ENCODE measurements around the gene BCO1. TPM values are rescaled to one million over a fixed set of nuclear protein-coding genes. Genes with fewer than 3 reads are reported as not detected.

BCO1 gene
- total and polyA plus RNA-seq, 4 donors: 0.11 to 0.50 (median 0.29) TPM

- Histone ChIP-seq H3K9ac (ENCODE audit: low read depth in 1 of 2, low read length in 2 of 2) (no peak overlapping the region), H3K4me3 (ENCODE audit: low read depth in 1 of 3, low read length in 3 of 3) (no peak overlapping the region), H3K27ac (ENCODE audit: low read depth in 1 of 2, low read length in 2 of 2) (no peak overlapping the region), H3K9me3 (ENCODE audit: control insufficient read depth in 4 of 4, low read length in 3 of 4) (no peaks in the 10 kb centered on the region), H3K36me3 (ENCODE audit: control insufficient read depth in 4 of 4, insufficient read depth in 3 of 4, low read depth in 1 of 4, low read length in 3 of 4) (no peaks in the 10 kb centered on the region), H3K4me1 (ENCODE audit: control insufficient read depth in 4 of 4, insufficient read depth in 4 of 4, low read length in 3 of 4) (peaks cover 0 to 4% (median 0%) of the 10 kb centered on the region in 4 donors), H3K27me3 (ENCODE audit: control insufficient read depth in 4 of 4, insufficient read depth in 4 of 4, low read length in 3 of 4) (no peaks in the 10 kb centered on the region)
- DNase-seq (ENCODE audit: low spot score): no peak
- WGBS: 74% methylated on average over 9 of the region's 9 CpGs
- TF ChIP-seq HNF4A (conservative IDR thresholded peaks at IDR 0.05) (no peak), SP1 (IDR thresholded peaks at IDR 0.05) (no peak), HNF4G (IDR thresholded peaks at IDR 0.05) (no peak), ATF3 (IDR thresholded peaks at IDR 0.05) (no peak)
Observed at GRCh38 chr16:81219151-81219550, 19.3 kb upstream of the BCO1 start.

- WGBS: 50% methylated on average over 9 of the region's 9 CpGs
- H3K9me3 ChIP-seq (ENCODE audit: control insufficient read depth in 4 of 4, low read length in 3 of 4): no peaks in the 10 kb centered on the region
- H3K4me3 ChIP-seq (ENCODE audit: low read depth in 1 of 3, low read length in 3 of 3): no peak overlapping the region
- H3K9ac ChIP-seq (ENCODE audit: low read depth in 1 of 2, low read length in 2 of 2): no peak overlapping the region
- H3K36me3 ChIP-seq (ENCODE audit: control insufficient read depth in 4 of 4, insufficient read depth in 3 of 4, low read depth in 1 of 4, low read length in 3 of 4): no peaks in the 10 kb centered on the region
- no peaks in the 10 kb centered on the region for H3K27me3 ChIP-seq (ENCODE audit: control insufficient read depth in 4 of 4, insufficient read depth in 4 of 4, low read length in 3 of 4)
- peaks cover 0 to 4% (median 0%) of the 10 kb centered on the region in 4 donors for H3K4me1 ChIP-seq (ENCODE audit: control insufficient read depth in 4 of 4, insufficient read depth in 4 of 4, low read length in 3 of 4)
- no peak overlapping the region for H3K27ac ChIP-seq (ENCODE audit: low read depth in 1 of 2, low read length in 2 of 2)
- TF ChIP-seq YY1 (IDR thresholded peaks at IDR 0.05) (no peak), ATF3 (IDR thresholded peaks at IDR 0.05) (no peak), REST (IDR thresholded peaks at IDR 0.05) (no peak), CTCF (IDR thresholded peaks at IDR 0.05; ENCODE audit: low read depth, low read length, missing input control) (no peak), TAF1 (conservative IDR thresholded peaks at IDR 0.05) (no peak), ZBTB33 (IDR thresholded peaks at IDR 0.05) (no peak), FOXA2 (IDR thresholded peaks at IDR 0.05) (no peak), HNF4G (IDR thresholded peaks at IDR 0.05) (no peak), SP1 (IDR thresholded peaks at IDR 0.05) (no peak), RAD21 (IDR thresholded peaks at IDR 0.05) (no peak), RXRA (IDR thresholded peaks at IDR 0.05) (no peak), MAX (IDR thresholded peaks at IDR 0.05) (no peak)
- DNase-seq (ENCODE audit: low spot score): no peak
Observed at GRCh38 chr16:81220349-81220748, 18.1 kb upstream of the BCO1 start.

Data from liver (tissue), 9 donors.